Stimulated activated CD8-positive, alpha-beta memory T cell treated with anti-CD3 and anti-CD28 coated beads, Interleukin-7, amount 100 ng/mL, for 4 hours (primary cell): ENCODE data around the gene UFSP2.
"Not testable (repeated sequence)": the region's sequence is repeated elsewhere in the genome, so short reads cannot be mapped to it uniquely, and the experiment has no call there.

Experiments
- DNase-seq, 2 donors: peaks; one replicate each; pipeline ENCODE4 v3.0.0-alpha.2; 2020; ENCODE audit warnings: low read depth in 2 of 2

UFSP2 gene

GRCh38 chr4:185384061-185384460 is 41.7 kb downstream of the UFSP2 start:
- DNase-seq, result no peak

DNA sequence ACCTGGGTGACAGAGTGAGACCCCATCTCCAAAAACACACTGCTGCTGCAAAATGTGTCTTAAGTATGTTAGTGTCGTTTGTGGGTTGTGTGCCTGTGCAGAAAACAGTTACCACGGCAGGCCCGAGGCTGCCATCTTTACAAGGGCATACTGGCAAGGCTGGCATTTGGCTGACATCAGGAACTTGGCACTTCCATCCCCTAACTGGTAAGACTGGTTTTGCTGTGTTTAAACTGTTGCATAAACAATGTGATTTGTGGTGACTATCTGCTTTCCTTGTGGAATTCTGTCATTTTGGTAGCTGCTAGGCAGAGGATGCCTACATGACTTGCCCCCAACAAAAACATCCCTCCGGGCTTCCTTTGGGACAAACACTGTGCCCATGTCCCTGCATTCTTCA is 42.3 kb downstream of the UFSP2 start:
- no peak for DNase-seq

- DNase-seq, result no peak
Observed at GRCh38 chr4:185382754-185383153, 43.0 kb downstream of the UFSP2 start.

- no peak for DNase-seq
Observed at GRCh38 chr4:185381288-185382196, 44.2 kb downstream of the UFSP2 start.

- no peak for DNase-seq
Observed at GRCh38 chr4:185380320-185380719, 45.4 kb downstream of the UFSP2 start.

DNA sequence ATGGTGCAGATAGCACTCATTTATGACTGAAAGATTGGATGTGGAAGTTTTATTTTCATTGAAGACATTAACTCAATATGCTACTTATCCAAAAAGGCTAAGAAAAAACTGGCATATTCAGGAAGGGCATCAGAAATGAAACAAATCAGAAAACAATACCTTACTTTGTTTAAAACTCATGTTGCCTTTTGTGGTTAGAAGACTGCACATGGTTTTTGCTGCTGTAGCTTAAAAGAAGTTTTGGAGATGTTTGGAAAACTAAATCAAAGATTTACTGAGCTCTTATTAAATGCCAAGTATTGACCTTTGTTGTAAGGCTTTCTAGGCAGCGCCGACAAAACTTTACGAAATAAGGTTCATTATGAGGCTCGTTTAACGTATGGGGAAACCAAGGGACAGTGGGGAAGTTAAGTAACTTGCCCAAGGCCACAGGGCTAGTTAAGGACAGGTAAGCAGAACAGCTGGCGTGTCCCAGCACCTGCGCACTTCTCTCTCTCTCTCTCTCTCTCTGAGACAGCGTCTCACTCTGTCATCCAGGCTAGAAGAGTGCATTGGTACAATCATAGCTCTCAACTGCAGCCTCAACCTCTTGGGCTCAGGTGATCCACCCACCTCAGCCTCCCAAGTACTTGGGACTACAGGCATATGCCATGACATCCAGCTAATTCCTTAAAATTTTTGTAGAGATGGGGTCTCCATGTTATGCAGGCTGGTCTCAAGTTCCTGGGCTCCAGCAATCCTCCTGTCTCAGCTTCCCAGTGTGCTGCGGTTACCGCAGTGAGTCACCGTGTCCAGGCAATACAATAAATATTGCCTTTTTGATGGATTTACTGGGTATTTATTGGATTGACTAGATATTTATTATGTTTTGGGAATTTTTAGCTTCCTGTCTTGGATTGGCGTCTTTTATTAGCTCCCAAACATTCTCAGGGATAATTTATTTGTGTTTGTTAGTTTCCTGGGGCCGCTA is 46.2 kb downstream of the UFSP2 start:
- no peak for DNase-seq

DNA sequence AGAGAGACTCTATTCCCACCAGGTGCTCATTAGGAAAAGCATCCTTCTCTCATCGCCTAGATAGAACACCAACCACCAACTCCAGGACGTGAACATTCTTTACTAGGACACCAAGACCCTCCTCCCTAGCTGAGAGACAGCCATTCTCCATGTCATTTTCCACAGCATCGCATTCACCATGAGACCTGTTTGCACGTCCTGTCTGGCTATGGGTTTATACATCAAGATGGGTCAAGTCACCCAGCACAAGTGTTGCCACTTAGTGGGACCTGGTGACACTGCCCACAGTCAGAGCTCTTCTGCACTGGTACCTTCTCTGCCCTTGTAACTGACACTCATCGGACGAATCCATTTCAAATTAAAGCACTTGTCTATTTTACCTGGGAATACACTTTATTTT is 47.5 kb downstream of the UFSP2 start:
- DNase-seq, result no peak

GRCh38 chr4:185374573-185374972 is 51.2 kb downstream of the UFSP2 start:
- no peak for DNase-seq

- no peak for DNase-seq
Observed at GRCh38 chr4:185374027-185374426, 51.7 kb downstream of the UFSP2 start.

DNA sequence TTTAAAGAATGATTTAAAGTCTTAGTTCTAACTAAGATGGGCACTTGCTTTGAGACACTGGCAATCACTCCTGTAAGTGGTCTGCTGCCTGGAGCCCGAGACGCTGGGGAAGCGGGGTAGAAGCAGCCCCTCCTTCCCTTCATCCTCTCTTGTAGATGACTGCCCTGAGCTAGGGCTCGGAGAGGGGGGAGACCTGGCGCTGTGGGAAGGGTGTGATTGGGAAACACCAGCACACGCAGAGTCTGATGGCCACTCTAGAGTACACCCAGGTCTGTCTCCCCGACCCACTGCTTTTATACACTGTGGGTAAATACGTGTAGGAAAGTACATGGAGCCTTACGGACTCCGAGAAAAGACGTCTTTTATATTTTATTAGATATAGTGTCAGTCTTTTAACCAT is 54.1 kb downstream of the UFSP2 start:
- no peak for DNase-seq

DNA sequence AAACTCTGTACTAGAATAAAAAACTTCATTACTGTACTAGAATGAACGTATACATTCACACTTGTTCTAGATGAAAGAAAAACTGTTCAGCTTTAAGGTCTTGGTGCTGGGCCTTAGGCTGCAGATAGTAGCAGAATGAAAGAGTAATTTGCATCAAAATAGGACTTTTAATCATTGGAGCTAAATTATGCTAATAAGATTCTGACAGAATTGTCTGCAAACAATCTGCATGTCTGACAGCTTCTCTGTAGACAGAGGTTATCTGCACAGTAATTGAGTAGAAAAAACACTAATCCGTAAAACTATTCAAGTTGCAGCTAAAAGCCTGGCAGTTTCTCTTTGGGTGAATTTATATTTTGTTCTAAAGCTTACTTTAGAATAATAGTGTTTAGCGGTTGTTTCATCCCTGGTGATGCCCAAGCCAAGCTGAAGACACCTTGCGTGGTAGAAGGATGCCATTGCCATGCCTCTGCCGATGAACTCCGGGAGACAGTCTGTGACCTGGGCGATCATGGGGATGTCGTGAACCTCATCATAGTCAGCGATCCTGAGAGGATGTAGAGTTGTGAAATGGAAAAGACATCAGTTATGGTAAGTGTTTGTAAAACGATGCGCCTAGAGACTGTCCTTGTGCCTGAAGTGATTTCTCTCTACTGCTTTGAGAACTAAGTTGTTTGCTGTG is 55.4 kb downstream of the UFSP2 start:
- no peak for DNase-seq

- no peak for DNase-seq
Observed at GRCh38 chr4:185369731-185370130, 56.0 kb downstream of the UFSP2 start.

GRCh38 chr4:185364886-185365285 is 60.9 kb downstream of the UFSP2 start:
- DNase-seq, result no peak

- DNase-seq, result no peak
Observed at GRCh38 chr4:185363251-185363650, 62.5 kb downstream of the UFSP2 start.

DNA sequence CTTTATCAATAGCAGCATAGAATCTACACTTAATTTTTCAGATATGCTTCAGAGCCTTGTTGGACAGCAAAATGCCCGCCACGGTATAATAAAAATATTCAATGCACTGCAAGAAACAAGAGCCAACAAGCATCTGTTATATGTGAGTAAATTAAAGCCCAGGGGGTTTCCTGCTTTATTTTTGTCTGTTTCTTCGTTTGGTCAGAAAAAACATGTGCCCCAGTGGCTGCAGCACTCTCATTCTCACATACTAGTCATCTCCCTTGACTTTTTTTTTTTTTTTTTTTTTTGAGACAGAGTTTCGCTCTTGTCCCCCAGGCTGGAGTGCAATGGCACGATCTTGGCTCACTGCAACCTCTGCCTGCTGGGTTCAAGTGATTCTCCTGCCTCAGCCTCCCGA is 63.2 kb downstream of the UFSP2 start:
- not testable (repeated sequence) for DNase-seq

DNA sequence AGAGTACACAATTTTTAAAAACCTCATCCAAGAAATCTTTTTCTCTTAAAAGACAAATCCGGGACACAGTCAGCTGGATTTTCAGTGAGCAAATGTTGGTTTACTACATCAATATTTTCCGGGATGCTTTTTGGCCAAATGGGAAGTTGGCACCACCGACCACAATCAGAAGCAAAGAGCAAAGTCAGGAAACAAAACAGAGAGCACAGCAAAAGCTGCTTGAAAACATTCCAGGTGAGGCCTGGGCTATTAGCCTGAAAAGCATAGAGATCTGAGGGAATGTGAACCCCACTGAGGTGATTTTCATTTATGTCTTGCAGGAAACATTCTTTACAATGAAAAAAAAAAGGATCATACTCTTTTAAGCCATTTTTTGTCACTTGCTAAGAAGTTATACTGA is 63.9 kb downstream of the UFSP2 start:
- no peak for DNase-seq

- DNase-seq, result no peak
Observed at GRCh38 chr4:185359767-185360446, 65.9 kb downstream of the UFSP2 start.

GRCh38 chr4:185358959-185359358 is 66.8 kb downstream of the UFSP2 start:
- no peak for DNase-seq

DNA sequence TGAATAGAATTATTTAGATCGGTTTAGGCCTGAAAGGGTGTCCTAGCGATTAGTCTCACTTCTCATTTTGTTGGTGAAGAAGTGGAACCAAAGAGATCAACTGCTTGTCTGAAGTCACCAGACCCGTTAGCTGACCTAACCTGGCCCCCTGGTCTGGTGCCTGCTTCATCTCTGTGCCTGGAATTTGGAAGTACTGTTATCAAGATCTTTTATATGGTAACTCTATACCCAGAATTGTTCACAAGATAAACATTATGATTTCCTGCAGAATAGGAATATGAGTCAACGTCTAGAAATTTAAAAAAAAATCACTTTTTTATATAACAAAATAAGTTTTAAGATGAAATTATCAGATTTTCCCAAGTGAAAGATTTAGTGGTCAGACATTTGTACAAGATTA is 67.2 kb downstream of the UFSP2 start:
- DNase-seq, result no peak

GRCh38 chr4:185357733-185358440 is 67.9 kb downstream of the UFSP2 start:
- no peak for DNase-seq

GRCh38 chr4:185357211-185357610 is 68.6 kb downstream of the UFSP2 start:
- no peak for DNase-seq
